Measurements from ENCODE around the gene ADAMTSL4. TPM values are rescaled to one million over a fixed set of nuclear protein-coding genes. Genes with fewer than 3 reads are reported as not detected.

ADAMTSL4 gene
- total RNA-seq, 3 donors from 2014 or later (not counting 1 experiment from before 2014, with no cell fraction given): 1.7 to 2.9 (median 2.9) TPM

- Mint-ChIP-seq H3K9me3 (no peaks in the 10 kb centered on the region), H3K27me3 (ENCODE audit: low read depth in 2 of 2) (peaks cover 0 to 12% of the 10 kb centered on the region in 2 donors), H3K4me3 (peak overlapping the region; percentile 35), H3K27ac (no peak overlapping the region), H3K36me3 (no peaks in the 10 kb centered on the region), H3K4me1 (peaks cover 4 to 27% of the 10 kb centered on the region in 2 donors)
- intact Hi-C loops (cut with micrococcal nuclease): no loop called here
- Histone ChIP-seq H3K27ac (ENCODE audit: low read length) (no peak overlapping the region), H3K36me3 (ENCODE audit: control insufficient read depth, insufficient read depth, low read length) (no peaks in the 10 kb centered on the region), H3K27me3 (ENCODE audit: control insufficient read depth, insufficient read depth, low read length) (peaks cover 4% of the 10 kb centered on the region), H3K4me1 (ENCODE audit: control insufficient read depth, insufficient read depth, low read length) (peaks cover 43% of the 10 kb centered on the region), H3K9me3 (ENCODE audit: control insufficient read depth, insufficient read depth, low read length) (no peaks in the 10 kb centered on the region), H3K4me3 (ENCODE audit: low read length) (no peak overlapping the region)
- no peak for TF ChIP-seq CTCF (IDR thresholded peaks at IDR 0.05)
- no peak for ATAC-seq
- DNase-seq: no peak
- WGBS (ENCODE audit: insufficient coverage): 90% methylated on average over 18 of the region's 22 CpGs
These were observed 1.2 kb downstream of the ADAMTSL4 start for GRCh38 chr1:150550222-150551050.

- H3K27ac ChIP-seq (ENCODE audit: low read length): no peak overlapping the region
- peak overlapping the region; percentile 35 for H3K4me3 Mint-ChIP-seq
These were observed 2.0 kb downstream of the ADAMTSL4 start for GRCh38 chr1:150551051-150551783.

DNA sequence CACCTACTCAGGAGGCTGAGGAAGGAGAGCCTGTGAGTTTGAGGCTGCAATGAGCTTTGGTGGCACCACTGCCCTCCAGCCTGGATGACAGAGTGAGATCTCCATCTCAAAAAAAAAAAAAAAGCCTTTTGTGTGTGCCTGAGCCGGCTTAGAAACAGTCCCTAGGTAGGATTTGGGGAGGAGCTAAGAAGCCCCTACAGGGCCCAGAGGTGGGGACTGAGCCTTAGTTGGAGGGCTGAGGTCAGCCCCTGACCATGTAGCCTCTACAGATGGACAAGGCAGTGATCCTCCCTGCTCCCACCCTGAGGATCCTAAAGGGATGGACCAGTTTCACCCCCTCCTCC, 2.5 kb downstream of the ADAMTSL4 start:
- Histone ChIP-seq H3K4me3 (ENCODE audit: low read length) (no peak overlapping the region), H3K27me3 (ENCODE audit: control insufficient read depth, insufficient read depth, low read length) (peaks cover 4% of the 10 kb centered on the region), H3K4me1 (ENCODE audit: control insufficient read depth, insufficient read depth, low read length) (peaks cover 43% of the 10 kb centered on the region), H3K9me3 (ENCODE audit: control insufficient read depth, insufficient read depth, low read length) (no peaks in the 10 kb centered on the region), H3K27ac (ENCODE audit: low read length) (no peak overlapping the region), H3K36me3 (ENCODE audit: control insufficient read depth, insufficient read depth, low read length) (no peaks in the 10 kb centered on the region)
- no peak for TF ChIP-seq CTCF (IDR thresholded peaks at IDR 0.05)
- Mint-ChIP-seq H3K4me1 (peaks cover 4 to 27% of the 10 kb centered on the region in 2 donors), H3K36me3 (no peaks in the 10 kb centered on the region), H3K4me3 (no peak overlapping the region), H3K27ac (no peak overlapping the region), H3K27me3 (ENCODE audit: low read depth in 2 of 2) (peaks cover 0 to 7% of the 10 kb centered on the region in 2 donors), H3K9me3 (no peaks in the 10 kb centered on the region)
- ATAC-seq (no peak), DNase-seq (no peak)
- WGBS (ENCODE audit: insufficient coverage): 11% methylated on average over 1 of the region's 1 CpG
- intact Hi-C loops (cut with micrococcal nuclease): no loop called here

More at GRCh38 chr1:150551051-150551783, 2.0 kb downstream of the ADAMTSL4 start:
- Mint-ChIP-seq H3K27me3 (ENCODE audit: low read depth in 2 of 2) (peaks cover 0 to 10% of the 10 kb centered on the region in 2 donors), H3K36me3 (no peaks in the 10 kb centered on the region), H3K9me3 (no peaks in the 10 kb centered on the region), H3K27ac (no peak overlapping the region), H3K4me1 (peaks cover 4 to 27% of the 10 kb centered on the region in 2 donors)
- WGBS (ENCODE audit: insufficient coverage): 49% methylated on average over 11 of the region's 11 CpGs
- DNase-seq (peak in 1 of 2 donors; percentile 46), ATAC-seq (no peak)
- H3K9me3 ChIP-seq (ENCODE audit: control insufficient read depth, insufficient read depth, low read length): no peaks in the 10 kb centered on the region
- intact Hi-C loops (cut with micrococcal nuclease): no loop called here
- no peak overlapping the region for H3K4me3 ChIP-seq (ENCODE audit: low read length)
- TF ChIP-seq CTCF (IDR thresholded peaks at IDR 0.05): no peak
- peaks cover 4% of the 10 kb centered on the region for H3K27me3 ChIP-seq (ENCODE audit: control insufficient read depth, insufficient read depth, low read length)
- H3K4me1 ChIP-seq (ENCODE audit: control insufficient read depth, insufficient read depth, low read length): peaks cover 43% of the 10 kb centered on the region
- H3K36me3 ChIP-seq (ENCODE audit: control insufficient read depth, insufficient read depth, low read length): no peaks in the 10 kb centered on the region
